IPS-15b (cell line): Measurements from ENCODE around the gene PAX6.

Source experiments
- H3K27me3 ChIP-seq: one replicate; pipeline ENCODE4 v1.6.1; 2013; ENCODE audit warnings: low read length; ENCODE audit not compliant: control insufficient read depth, insufficient read depth
- H3K36me3 ChIP-seq: one replicate; pipeline ENCODE4 v1.6.1; 2013; ENCODE audit warnings: low read length; ENCODE audit not compliant: control insufficient read depth, insufficient read depth
- H3K4me1 ChIP-seq: one replicate; pipeline ENCODE4 v1.6.1; 2013; ENCODE audit warnings: mild to moderate bottlenecking, low read length; ENCODE audit not compliant: control insufficient read depth, insufficient read depth
- H3K4me3 ChIP-seq: one replicate; pipeline ENCODE4 v1.5.1; 2013; ENCODE audit warnings: low read depth, low read length
- H3K9ac ChIP-seq: one replicate; pipeline ENCODE4 v1.6.1; 2013; ENCODE audit warnings: low read depth, mild to moderate bottlenecking, low read length
- H3K9me3 ChIP-seq: one replicate; pipeline ENCODE4 v1.6.1; 2013; ENCODE audit warnings: mild to moderate bottlenecking, low read length; ENCODE audit not compliant: control insufficient read depth, insufficient read depth

Gene PAX6

DNA sequence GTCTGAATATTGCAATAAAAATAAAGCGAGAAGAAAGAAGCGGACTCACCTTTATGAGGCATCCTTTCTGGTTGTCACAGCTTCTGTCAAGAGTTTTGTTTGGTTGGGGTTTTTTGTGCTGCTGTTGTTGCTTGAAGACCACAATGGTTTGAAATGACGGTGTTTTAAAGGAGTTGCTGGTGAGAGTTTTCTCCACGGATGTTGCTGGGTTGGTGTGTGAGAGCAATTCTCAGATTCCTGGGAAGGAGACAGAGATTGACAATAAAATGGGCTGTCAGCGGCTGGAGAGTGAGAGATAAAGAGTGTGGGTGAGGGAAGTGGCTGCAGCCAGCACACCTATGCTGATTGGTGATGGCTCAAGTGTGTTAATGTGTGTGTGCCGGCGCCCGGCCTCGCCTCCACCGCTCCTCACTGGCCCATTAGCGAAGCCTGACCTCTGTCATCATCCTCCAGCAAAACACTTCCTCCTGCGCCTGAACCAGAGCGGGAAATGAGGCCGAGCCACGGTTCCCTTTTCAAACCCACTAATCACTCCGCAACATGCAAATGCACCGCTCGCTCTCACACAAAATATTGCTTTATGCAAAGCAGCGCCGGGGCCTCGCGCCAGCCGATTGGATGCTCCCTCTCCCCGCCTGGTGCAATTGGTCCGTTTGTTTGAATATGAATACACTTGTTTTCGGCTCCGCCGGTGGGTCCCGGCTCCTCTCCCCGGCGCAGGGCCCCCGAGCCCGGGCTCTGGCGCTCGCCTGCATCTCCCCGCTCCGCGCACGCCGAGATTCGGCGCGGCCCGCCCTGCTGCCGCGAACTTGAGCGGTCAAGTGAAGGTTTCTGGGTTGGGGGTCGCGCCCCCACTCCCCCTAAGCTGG, at the start of gene PAX6:
PAX6 (minus strand) TSS at position 544 of the 869 bp plus-strand sequence. CDS start 4,911 bp downstream, outside the sequence.
- peaks cover 96% of the 10 kb centered on the region for H3K27me3 ChIP-seq

DNA sequence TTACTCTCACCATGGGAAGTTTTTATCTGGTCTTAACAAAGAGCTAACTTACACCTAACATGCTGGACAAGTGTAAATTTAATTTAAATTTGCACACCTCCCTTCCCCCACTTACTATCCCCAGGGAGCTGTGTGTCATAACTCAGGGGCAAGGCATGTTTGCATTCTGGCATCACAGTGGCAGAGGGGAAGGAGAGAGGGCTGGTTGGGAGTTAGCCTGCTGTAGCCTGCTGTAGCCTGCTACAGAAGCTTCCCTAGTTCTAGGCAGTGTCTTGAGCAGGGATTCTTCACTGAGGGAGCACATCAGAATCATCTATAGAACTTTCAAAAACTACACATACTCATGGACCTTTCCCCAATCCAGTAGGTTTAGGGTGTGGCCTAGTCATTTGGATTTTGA, 49.3 kb upstream of the PAX6 start:
- Histone ChIP-seq H3K9ac (no peak overlapping the region), H3K9me3 (peaks cover 2% of the 10 kb centered on the region), H3K4me3 (no peak overlapping the region), H3K27me3 (peaks cover 7% of the 10 kb centered on the region), H3K4me1 (peaks cover 13% of the 10 kb centered on the region), H3K36me3 (no peaks in the 10 kb centered on the region)

More for the DNA sequence above, at the start of gene PAX6:
- peaks cover 31% of the 10 kb centered on the region for H3K4me1 ChIP-seq
- no peaks in the 10 kb centered on the region for H3K9me3 ChIP-seq
- no peak within 1 kb of the TSS for H3K9ac ChIP-seq
- H3K4me3 ChIP-seq = peak within 1 kb of the TSS; percentile 58
- H3K36me3 ChIP-seq = no peaks in the 10 kb centered on the region

DNA sequence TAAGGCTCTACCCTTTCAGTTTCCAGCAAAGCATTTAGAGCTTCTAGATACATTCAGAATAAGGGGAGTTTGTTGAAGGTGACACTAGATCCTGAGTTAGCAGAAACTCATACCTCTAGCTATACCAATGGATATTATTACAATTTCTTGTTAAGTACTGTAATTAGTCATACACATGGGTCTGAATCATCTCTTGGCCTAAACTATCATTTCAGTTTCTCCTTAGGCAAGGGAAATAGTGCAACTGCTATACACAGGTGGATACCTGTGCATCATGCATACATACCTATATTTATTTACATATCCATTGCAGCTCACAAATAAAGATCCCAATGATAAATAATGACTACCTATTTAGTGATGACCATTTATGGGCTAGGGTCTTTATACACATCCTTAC, 45.1 kb upstream of the PAX6 start:
- Histone ChIP-seq H3K27me3 (peaks cover 7% of the 10 kb centered on the region), H3K4me1 (no peaks in the 10 kb centered on the region), H3K4me3 (no peak overlapping the region), H3K9me3 (no peaks in the 10 kb centered on the region), H3K9ac (no peak overlapping the region), H3K36me3 (no peaks in the 10 kb centered on the region)

DNA sequence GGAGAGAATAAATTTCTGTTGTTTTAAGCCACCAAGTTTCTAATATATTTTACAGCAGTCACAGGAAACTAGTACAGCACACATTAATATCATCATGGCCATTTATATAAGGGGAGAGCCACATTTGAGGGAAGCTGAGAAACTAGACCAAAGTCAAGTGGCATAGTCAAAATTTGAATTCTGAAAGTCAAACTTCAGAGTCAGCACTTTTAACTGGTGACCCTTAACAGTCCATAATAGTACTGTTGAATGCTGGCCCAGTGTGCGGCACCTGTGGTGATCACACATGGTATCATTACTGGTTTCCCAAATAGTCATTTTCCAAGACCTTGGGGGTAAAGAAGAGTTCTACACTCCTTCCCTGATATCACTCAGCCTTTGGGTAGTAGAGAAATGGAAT, 44.3 kb upstream of the PAX6 start:
- Histone ChIP-seq H3K36me3 (no peaks in the 10 kb centered on the region), H3K27me3 (peaks cover 3% of the 10 kb centered on the region), H3K9ac (no peak overlapping the region), H3K4me3 (no peak overlapping the region), H3K9me3 (no peaks in the 10 kb centered on the region), H3K4me1 (no peaks in the 10 kb centered on the region)

DNA sequence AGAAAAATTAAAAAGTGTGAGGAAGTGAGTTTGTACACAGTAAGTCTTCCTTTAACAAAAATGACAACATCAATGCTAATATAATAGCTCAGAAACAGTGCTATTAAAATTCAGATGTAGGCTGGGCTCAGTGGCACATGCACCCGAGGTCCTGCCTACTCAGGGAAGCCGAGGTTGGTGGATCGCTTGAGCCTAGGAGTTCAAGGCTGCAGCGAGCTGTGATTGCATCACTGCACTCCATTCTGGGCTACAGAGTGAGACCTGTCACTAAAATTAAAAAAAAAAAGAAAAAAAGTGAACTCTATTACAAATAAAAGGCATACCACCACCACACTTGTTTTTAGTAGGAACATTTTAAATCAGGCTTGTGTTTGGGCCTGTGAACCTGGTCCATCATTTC, 39.2 kb upstream of the PAX6 start:
- H3K36me3 ChIP-seq = no peaks in the 10 kb centered on the region
- peaks cover 7% of the 10 kb centered on the region for H3K4me1 ChIP-seq
- no peak overlapping the region for H3K4me3 ChIP-seq
- H3K9ac ChIP-seq = no peak overlapping the region
- H3K9me3 ChIP-seq = no peaks in the 10 kb centered on the region
- H3K27me3 ChIP-seq = no peaks in the 10 kb centered on the region

DNA sequence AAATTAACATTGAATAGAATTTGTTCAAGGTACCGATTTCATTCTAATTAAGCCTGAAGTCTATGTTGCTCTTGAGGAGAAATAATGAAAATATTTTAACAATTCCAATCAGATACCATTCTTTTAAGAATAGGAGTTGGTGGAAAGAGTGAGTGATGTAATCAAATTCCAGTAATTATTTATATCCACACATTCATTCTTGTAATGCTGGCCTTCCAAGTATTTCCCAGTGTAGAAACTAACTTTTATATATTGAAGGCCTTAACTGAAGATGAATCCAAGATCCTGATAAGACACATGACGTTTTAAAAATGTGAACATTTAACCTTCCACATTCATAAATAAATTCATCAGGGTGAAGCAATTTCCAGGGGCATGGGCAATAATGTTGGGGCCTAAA, 36.6 kb upstream of the PAX6 start:
- H3K9me3 ChIP-seq = no peaks in the 10 kb centered on the region

DNA sequence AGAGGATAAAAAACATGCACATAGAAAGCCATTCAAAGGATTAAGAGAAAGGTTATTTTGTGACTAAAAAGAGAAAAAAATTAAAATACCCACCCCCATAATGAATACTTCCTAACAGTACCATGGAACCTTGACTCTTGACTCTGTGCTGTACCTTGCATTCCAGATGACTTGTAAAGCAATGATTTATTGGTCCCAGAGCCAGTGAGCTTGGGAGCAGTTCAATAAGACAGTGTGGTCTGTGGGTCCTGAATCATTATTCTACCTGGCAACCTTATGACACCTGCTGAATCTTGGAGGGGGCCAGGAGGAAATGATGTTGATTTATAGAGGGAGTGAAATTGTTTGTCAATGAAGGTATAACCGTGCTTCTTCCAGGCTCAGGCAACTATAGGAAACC, 34.2 kb upstream of the PAX6 start:
- Histone ChIP-seq H3K4me3 (no peak overlapping the region), H3K36me3 (no peaks in the 10 kb centered on the region), H3K9ac (no peak overlapping the region), H3K4me1 (peaks cover 7% of the 10 kb centered on the region), H3K9me3 (no peaks in the 10 kb centered on the region), H3K27me3 (no peaks in the 10 kb centered on the region)

More for the DNA sequence above, 36.6 kb upstream of the PAX6 start:
- Histone ChIP-seq H3K9ac (no peak overlapping the region), H3K36me3 (no peaks in the 10 kb centered on the region), H3K27me3 (no peaks in the 10 kb centered on the region), H3K4me3 (no peak overlapping the region), H3K4me1 (peaks cover 7% of the 10 kb centered on the region)

DNA sequence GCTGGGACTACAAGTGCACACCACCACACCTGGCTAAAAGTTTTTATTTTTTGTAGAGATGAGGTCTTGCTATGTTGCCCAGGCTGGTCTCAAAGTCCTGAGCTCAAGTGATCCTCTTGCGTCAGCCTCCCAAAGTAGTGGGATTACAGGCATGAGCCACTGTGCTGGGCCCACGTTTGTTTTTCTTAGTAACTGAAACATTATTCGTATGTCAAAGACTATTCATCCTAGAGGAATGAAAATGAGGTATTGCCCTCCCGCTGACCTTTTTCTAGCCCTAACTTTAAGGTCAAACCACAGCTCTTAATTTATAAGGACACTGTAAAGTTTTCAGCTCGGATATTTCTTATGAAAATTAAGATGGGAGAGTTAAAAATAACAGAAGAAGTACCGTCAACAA, 33.2 kb upstream of the PAX6 start:
- H3K36me3 ChIP-seq = no peaks in the 10 kb centered on the region
- no peak overlapping the region for H3K9ac ChIP-seq
- H3K27me3 ChIP-seq = no peaks in the 10 kb centered on the region
- H3K9me3 ChIP-seq = no peaks in the 10 kb centered on the region
- no peak overlapping the region for H3K4me3 ChIP-seq
- H3K4me1 ChIP-seq = peaks cover 7% of the 10 kb centered on the region

DNA sequence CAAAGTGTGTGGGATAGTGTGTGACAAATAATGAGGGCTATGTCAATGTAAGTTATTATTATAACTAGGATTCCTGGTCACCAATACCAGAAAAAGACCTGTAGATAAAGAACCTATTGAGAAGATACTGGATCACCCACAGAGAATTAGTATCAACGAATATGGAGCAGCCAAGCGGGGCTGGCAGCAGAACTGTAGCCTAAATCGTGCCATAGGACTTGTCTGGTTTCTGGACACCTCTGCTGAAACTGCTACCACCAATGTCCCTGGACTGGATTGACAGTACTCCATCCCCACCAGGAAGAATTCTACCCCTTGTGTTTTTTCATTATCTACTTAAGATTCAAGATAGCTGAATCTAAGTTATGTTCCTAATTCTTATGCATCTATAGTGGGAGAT, 30.3 kb upstream of the PAX6 start:
- Histone ChIP-seq H3K4me3 (no peak overlapping the region), H3K4me1 (no peaks in the 10 kb centered on the region), H3K36me3 (no peaks in the 10 kb centered on the region), H3K9ac (no peak overlapping the region), H3K9me3 (no peaks in the 10 kb centered on the region), H3K27me3 (no peaks in the 10 kb centered on the region)

DNA sequence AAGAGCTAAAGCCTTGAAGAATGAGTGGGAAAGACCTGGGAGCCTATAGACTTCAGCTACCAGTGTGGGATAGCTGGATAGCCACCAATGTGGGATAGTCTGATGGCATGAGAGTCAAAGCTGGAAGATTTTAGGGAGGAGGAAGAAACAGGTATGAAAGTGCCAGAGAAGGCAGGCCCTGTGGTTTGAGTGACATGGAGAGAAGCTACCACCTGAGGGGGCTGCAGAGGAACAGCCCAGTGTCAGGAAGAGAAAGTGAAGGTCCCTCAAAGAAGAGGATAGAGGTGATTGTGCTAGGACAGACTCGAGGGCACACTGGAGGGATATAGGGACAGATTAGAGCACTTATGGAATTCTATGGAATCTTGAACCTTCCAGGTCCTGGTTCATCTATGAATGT, 23.1 kb upstream of the PAX6 start:
- no peaks in the 10 kb centered on the region for H3K9me3 ChIP-seq
- no peak overlapping the region for H3K4me3 ChIP-seq
- H3K4me1 ChIP-seq = peaks cover 8% of the 10 kb centered on the region
- H3K27me3 ChIP-seq = peaks cover 19% of the 10 kb centered on the region
- H3K36me3 ChIP-seq = no peaks in the 10 kb centered on the region
- H3K9ac ChIP-seq = no peak overlapping the region

DNA sequence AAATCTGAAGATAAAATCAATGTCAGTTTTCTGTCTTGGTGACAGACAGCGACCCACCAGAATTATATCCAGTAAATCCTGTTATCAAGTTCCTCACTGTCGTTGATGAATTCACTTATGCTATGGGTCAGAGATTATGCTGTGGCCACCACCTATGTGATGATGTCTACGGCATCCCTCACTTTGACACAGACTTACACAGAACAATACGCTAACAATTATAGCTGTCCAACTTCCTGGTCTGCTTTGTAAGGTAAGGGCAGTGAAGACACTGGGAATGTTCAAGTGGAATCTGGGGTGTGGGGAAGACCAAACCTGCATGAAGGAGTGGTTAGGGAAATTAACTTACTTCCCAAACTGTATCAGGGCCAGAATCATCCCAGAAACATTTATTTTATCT, 19.3 kb upstream of the PAX6 start:
- Histone ChIP-seq H3K9ac (no peak overlapping the region), H3K27me3 (peaks cover 56% of the 10 kb centered on the region), H3K9me3 (no peaks in the 10 kb centered on the region), H3K4me1 (peaks cover 17% of the 10 kb centered on the region), H3K36me3 (no peaks in the 10 kb centered on the region), H3K4me3 (no peak overlapping the region)

DNA sequence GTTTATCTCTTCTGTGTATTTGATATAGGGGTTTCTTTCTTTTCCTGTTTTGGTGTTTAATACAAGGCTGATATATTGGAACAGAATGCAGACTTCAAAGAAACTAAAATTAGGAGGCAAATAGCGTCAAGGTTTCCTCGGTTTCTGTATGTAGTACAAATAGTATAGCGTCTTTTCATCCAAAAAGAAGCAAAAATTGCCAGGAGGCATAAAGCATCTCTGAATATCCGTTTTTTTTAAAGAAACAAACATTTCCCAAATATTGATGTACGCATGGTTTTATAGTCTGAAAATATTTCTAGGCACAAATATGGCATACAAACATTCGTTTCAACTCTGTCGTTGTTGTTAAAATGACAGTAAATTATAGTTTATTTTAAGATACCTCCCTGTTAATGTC, 17.1 kb upstream of the PAX6 start:
- Histone ChIP-seq H3K4me3 (no peak overlapping the region), H3K27me3 (peaks cover 69% of the 10 kb centered on the region), H3K9me3 (no peaks in the 10 kb centered on the region), H3K4me1 (peaks cover 24% of the 10 kb centered on the region), H3K9ac (no peak overlapping the region), H3K36me3 (no peaks in the 10 kb centered on the region)
